K562 (cell line): ENCODE results near the gene RBL1. TPM values are rescaled to one million over a fixed set of nuclear protein-coding genes. Genes with fewer than 3 reads are reported as not detected.
A peak's percentile ranks its signal among the peaks of the same experiment; 100 is the strongest.

Experiments used
- HIVEP1 ChIP-seq: fragments of 250-450 bp; sonication (Bioruptor Pico); IDR thresholded peaks from 2 replicates; pipeline ENCODE4 v1.4.0; 2020; ENCODE audit warnings: mild to moderate bottlenecking
- HNRNPK ChIP-seq: fragments of 200-400 bp; formaldehyde crosslinking; IDR thresholded peaks from one replicate; pipeline ENCODE4 v1.6.1; 2018; ENCODE audit warnings: mild to moderate bottlenecking, low read depth, low read length; ENCODE audit not compliant: poor library complexity, severe bottlenecking
- KAT8 ChIP-seq: fragments of 450-650 bp; IDR thresholded peaks from 2 replicates; pipeline ENCODE4 v1.6.1; 2016; ENCODE audit warnings: low read depth, mild to moderate bottlenecking
- MTF1 ChIP-seq: fragments of 250-450 bp; sonication (Bioruptor Pico); IDR thresholded peaks from 2 replicates; pipeline ENCODE4 v1.9.0; 2021; ENCODE audit warnings: moderate library complexity, mild to moderate bottlenecking, inconsistent platforms, borderline replicate concordance
- NEUROD1 ChIP-seq: fragments of 150-350 bp; IDR thresholded peaks from 2 replicates; pipeline ENCODE4 v1.6.1; 2014; ENCODE audit warnings: borderline replicate concordance, low read length, low read depth; ENCODE audit not compliant: partially characterized antibody
- PHTF2 ChIP-seq: fragments of 250-450 bp; sonication (Bioruptor Pico); IDR thresholded peaks from 2 replicates; pipeline ENCODE4 v1.5.0; 2021; ENCODE audit warnings: mild to moderate bottlenecking
- RAD21 ChIP-seq, 2 experiments: fragments of 250-450 bp in 1 of 2; fragments of 450-650 bp in 1 of 2; sonication (Bioruptor Pico) in 1 of 2; formaldehyde crosslinking in 1 of 2; IDR thresholded peaks in 1 of 2; conservative IDR thresholded peaks in 1 of 2; 2 replicates each; pipeline versions ENCODE4 v1.4.0 to v1.8.0; 2020 to 2022; ENCODE audit warnings: mild to moderate bottlenecking in 2 of 2, moderate library complexity in 1 of 2
- YY1 ChIP-seq, 3 experiments: IDR thresholded peaks; 2 replicates each; pipeline ENCODE4 v1.6.1; 2011; ENCODE audit warnings: low read length in 2 of 3, mild to moderate bottlenecking in 2 of 3, moderate library complexity in 2 of 3, borderline replicate concordance in 1 of 3, control low read depth in 1 of 3, low read depth in 1 of 3; ENCODE audit not compliant: insufficient read depth in 3 of 3, insufficient replicate concordance in 2 of 3, control insufficient read depth in 1 of 3, insufficient read length in 1 of 3; ENCODE audit errors: extremely low read depth in 1 of 3
- ZNF431 ChIP-seq: sonication (generic); formaldehyde crosslinking; IDR thresholded peaks from 2 replicates; pipeline ENCODE4 v1.8.0; 2022; ENCODE audit warnings: mild to moderate bottlenecking, missing genetic modification reagents
- polyA plus RNA-seq, 8 experiments: library from polyadenylated mRNA; depleted of rRNA in 4 of 8; stranded (reverse) in 5 of 8; unstranded in 3 of 8; fragments of >200 nt; fragmentation: Nextera tagmentation in 2 of 8; fragmentation: Illumina TruSeq in 1 of 8; extraction: Ambion mirVana in 2 of 8; extraction: Trizol in 1 of 8; gene quantifications; 2 replicates each; pipeline versions ENCODE4 v1.2.1 to v1.2.3, GENCODE V29; 2011 to 2014; ENCODE audit warnings: inconsistent platforms in 1 of 8, missing spikeins in 1 of 8
- total RNA-seq, 7 experiments: library from RNA; depleted of rRNA in 6 of 7; stranded (reverse); fragments of >200 nt in 6 of 7; fragmentation: Illumina TruSeq in 2 of 7; extraction: Trizol in 2 of 7; gene quantifications; 2 replicates each; pipeline versions ENCODE4 v1.2.1 to v1.2.3, GENCODE V29; 2011 to 2021; ENCODE audit warnings: low replicate concordance in 1 of 7
- TF ChIP-seq, protein P1 (sequence below): sonication (generic); formaldehyde crosslinking; IDR thresholded peaks from 2 replicates; pipeline ENCODE4 v1.8.1; 2023; ENCODE audit warnings: mild to moderate bottlenecking, missing genetic modification reagents
- TF ChIP-seq, protein P2 (sequence below), 2 experiments: IDR thresholded peaks; 2 replicates each; pipeline ENCODE4 v1.6.1; 2011; ENCODE audit warnings: borderline replicate concordance in 1 of 2, control low read depth in 1 of 2, low read depth in 1 of 2, low read length in 1 of 2, mild to moderate bottlenecking in 1 of 2, mixed read lengths in 1 of 2, moderate library complexity in 1 of 2; ENCODE audit not compliant: insufficient read depth in 1 of 2, insufficient read length in 1 of 2, poor library complexity in 1 of 2, severe bottlenecking in 1 of 2; ENCODE audit errors: extremely low read depth in 1 of 2
- TF ChIP-seq, protein P3 (sequence below): sonication (generic); formaldehyde crosslinking; IDR thresholded peaks from 2 replicates; pipeline ENCODE4 v1.8.0; 2022; ENCODE audit warnings: missing genetic modification reagents, mild to moderate bottlenecking, borderline replicate concordance

The RBL1 gene
- total and polyA plus RNA-seq, 9 of the 15 experiments (the other 6 are each of a cell fraction or from before 2014, with no cell fraction given), result 4.0 to 25.9 (median 15.6) TPM

DNA sequence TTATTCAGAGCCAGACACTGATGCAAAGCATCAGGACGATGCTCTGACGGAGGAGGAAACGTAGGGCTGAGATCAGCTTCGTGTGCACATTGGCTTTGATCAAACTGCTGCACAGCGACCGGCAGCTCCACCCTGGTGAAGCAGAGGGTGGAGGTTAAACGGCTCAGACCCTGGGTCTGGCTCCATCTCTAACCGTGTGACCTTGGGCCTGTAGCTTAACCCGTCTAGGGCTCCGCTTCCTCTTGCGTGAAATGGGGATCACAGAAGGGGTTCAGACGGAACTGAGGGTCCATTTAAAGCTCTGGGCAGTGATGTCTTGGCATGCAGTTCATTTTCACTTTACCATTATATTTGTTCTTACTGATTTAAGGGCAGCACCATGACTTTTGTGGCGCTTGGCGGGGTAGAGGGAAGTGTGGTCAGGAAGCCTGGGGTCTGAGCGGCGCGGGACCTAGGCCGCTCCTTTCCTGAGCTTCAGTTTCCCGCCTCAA lies 644 bp downstream of the RBL1 start (continued):
- peak in 1 of 3 experiments; percentile 10 for TF ChIP-seq YY1 (IDR thresholded peaks at IDR 0.05; ENCODE audit: borderline replicate concordance in 1 of 3, control insufficient read depth in 1 of 3, extremely low read depth in 1 of 3, insufficient read depth in 3 of 3, insufficient read length in 1 of 3, insufficient replicate concordance in 2 of 3, low read depth in 1 of 3, low read length in 2 of 3)
- TF ChIP-seq ZNF431, result no peak; the same call in 1 of the 2 replicates
- TF ChIP-seq HIVEP1 (CRISPR knock-in tag), result no peak
- TF ChIP-seq, protein P1, sequence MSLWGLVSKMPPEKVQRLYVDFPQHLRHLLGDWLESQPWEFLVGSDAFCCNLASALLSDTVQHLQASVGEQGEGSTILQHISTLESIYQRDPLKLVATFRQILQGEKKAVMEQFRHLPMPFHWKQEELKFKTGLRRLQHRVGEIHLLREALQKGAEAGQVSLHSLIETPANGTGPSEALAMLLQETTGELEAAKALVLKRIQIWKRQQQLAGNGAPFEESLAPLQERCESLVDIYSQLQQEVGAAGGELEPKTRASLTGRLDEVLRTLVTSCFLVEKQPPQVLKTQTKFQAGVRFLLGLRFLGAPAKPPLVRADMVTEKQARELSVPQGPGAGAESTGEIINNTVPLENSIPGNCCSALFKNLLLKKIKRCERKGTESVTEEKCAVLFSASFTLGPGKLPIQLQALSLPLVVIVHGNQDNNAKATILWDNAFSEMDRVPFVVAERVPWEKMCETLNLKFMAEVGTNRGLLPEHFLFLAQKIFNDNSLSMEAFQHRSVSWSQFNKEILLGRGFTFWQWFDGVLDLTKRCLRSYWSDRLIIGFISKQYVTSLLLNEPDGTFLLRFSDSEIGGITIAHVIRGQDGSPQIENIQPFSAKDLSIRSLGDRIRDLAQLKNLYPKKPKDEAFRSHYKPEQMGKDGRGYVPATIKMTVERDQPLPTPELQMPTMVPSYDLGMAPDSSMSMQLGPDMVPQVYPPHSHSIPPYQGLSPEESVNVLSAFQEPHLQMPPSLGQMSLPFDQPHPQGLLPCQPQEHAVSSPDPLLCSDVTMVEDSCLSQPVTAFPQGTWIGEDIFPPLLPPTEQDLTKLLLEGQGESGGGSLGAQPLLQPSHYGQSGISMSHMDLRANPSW, result no peak
- no peak for TF ChIP-seq KAT8
- TF ChIP-seq RAD21 (CRISPR knock-in tag; conservative IDR thresholded peaks at IDR 0.05 in 1 of 2, IDR thresholded peaks at IDR 0.05 in 1 of 2), result no peak
- no peak for TF ChIP-seq PHTF2
- TF ChIP-seq MTF1 (CRISPR knock-in tag), result no peak
- TF ChIP-seq, protein P2, sequence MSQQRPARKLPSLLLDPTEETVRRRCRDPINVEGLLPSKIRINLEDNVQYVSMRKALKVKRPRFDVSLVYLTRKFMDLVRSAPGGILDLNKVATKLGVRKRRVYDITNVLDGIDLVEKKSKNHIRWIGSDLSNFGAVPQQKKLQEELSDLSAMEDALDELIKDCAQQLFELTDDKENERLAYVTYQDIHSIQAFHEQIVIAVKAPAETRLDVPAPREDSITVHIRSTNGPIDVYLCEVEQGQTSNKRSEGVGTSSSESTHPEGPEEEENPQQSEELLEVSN (IDR thresholded peaks at IDR 0.05; ENCODE audit: borderline replicate concordance in 1 of 2, extremely low read depth in 1 of 2, insufficient read depth in 1 of 2, insufficient read length in 1 of 2, low read depth in 1 of 2, low read length in 1 of 2, poor library complexity in 1 of 2, severe bottlenecking in 1 of 2), result peak in 1 of 2 experiments; percentile 60
- TF ChIP-seq, protein P3, sequence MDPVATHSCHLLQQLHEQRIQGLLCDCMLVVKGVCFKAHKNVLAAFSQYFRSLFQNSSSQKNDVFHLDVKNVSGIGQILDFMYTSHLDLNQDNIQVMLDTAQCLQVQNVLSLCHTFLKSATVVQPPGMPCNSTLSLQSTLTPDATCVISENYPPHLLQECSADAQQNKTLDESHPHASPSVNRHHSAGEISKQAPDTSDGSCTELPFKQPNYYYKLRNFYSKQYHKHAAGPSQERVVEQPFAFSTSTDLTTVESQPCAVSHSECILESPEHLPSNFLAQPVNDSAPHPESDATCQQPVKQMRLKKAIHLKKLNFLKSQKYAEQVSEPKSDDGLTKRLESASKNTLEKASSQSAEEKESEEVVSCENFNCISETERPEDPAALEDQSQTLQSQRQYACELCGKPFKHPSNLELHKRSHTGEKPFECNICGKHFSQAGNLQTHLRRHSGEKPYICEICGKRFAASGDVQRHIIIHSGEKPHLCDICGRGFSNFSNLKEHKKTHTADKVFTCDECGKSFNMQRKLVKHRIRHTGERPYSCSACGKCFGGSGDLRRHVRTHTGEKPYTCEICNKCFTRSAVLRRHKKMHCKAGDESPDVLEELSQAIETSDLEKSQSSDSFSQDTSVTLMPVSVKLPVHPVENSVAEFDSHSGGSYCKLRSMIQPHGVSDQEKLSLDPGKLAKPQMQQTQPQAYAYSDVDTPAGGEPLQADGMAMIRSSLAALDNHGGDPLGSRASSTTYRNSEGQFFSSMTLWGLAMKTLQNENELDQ (CRISPR knock-in tag), result no peak
- TF ChIP-seq NEUROD1, result no peak
- no peak for TF ChIP-seq HNRNPK
